H9 (cell line): ENCODE measurements around the gene CR1. TPM values are rescaled to one million over a fixed set of nuclear protein-coding genes. Genes with fewer than 3 reads are reported as not detected.

Source experiments
- DNase-seq: peaks from one replicate; pipeline ENCODE4 v3.0.0-alpha.2; 2017
- H2AFZ ChIP-seq: one replicate; pipeline ENCODE4 v1.6.1; 2013; ENCODE audit warnings: mild to moderate bottlenecking, low read length, control low read depth, moderate library complexity
- H2AK5ac ChIP-seq: 2 replicates; pipeline ENCODE4 v1.6.1; 2013; ENCODE audit warnings: low read length, control low read depth, mixed read lengths; ENCODE audit not compliant: insufficient read length
- H2BK120ac ChIP-seq: one replicate; pipeline ENCODE4 v1.6.1; 2013; ENCODE audit warnings: low read depth, mild to moderate bottlenecking, low read length, control low read depth, inconsistent platforms; ENCODE audit not compliant: poor library complexity, severe bottlenecking
- H2BK12ac ChIP-seq: 2 replicates; pipeline ENCODE4 v1.6.1; 2013; ENCODE audit warnings: low read length, control low read depth, mixed read lengths, low read depth; ENCODE audit not compliant: insufficient read length
- H2BK15ac ChIP-seq: 2 replicates; pipeline ENCODE4 v1.6.1; 2013; ENCODE audit warnings: low read depth, low read length, control low read depth
- H2BK20ac ChIP-seq: one replicate; pipeline ENCODE4 v1.6.1; 2013; ENCODE audit warnings: low read depth, mild to moderate bottlenecking, low read length, control low read depth, inconsistent platforms; ENCODE audit not compliant: poor library complexity, severe bottlenecking
- H2BK5ac ChIP-seq: 2 replicates; pipeline ENCODE4 v1.6.1; 2013; ENCODE audit warnings: low read length, control low read depth, mixed read lengths; ENCODE audit not compliant: insufficient read length
- H3K14ac ChIP-seq: 2 replicates; pipeline ENCODE4 v1.6.1; 2013; ENCODE audit warnings: low read length, control low read depth; ENCODE audit not compliant: insufficient read depth
- H3K18ac ChIP-seq: 2 replicates; pipeline ENCODE4 v1.6.1; 2013; ENCODE audit warnings: low read depth, mild to moderate bottlenecking, mixed read lengths, low read length, control low read depth; ENCODE audit not compliant: insufficient read length
- H3K23ac ChIP-seq: 2 replicates; pipeline ENCODE4 v1.6.1; 2013; ENCODE audit warnings: low read length, control low read depth, mixed read lengths, low read depth; ENCODE audit not compliant: insufficient read length
- H3K23me2 ChIP-seq: 2 replicates; pipeline ENCODE4 v1.6.1; 2013; ENCODE audit warnings: low read depth, mild to moderate bottlenecking, mixed read lengths, low read length, control low read depth; ENCODE audit not compliant: insufficient read length, poor library complexity, severe bottlenecking
- H3K27ac ChIP-seq: 2 replicates; pipeline ENCODE4 v1.5.1; 2013; ENCODE audit warnings: low read length, control low read depth, mixed read lengths, low read depth; ENCODE audit not compliant: insufficient read length
- H3K27me3 ChIP-seq: 2 replicates; pipeline ENCODE4 v1.6.1; 2013; ENCODE audit warnings: low read length, control low read depth, inconsistent platforms; ENCODE audit not compliant: insufficient read depth
- H3K4ac ChIP-seq: 2 replicates; pipeline ENCODE4 v1.6.1; 2013; ENCODE audit warnings: low read depth, mild to moderate bottlenecking, control low read depth, inconsistent platforms, low read length, moderate library complexity
- H3K4me1 ChIP-seq: 2 replicates; pipeline ENCODE4 v1.6.1; 2013; ENCODE audit warnings: low read length, control low read depth, inconsistent platforms; ENCODE audit not compliant: insufficient read depth
- H3K4me2 ChIP-seq: 2 replicates; pipeline ENCODE4 v1.6.1; 2013; ENCODE audit warnings: low read length, control low read depth, mixed read lengths; ENCODE audit not compliant: insufficient read length, insufficient read depth
- H3K56ac ChIP-seq: 2 replicates; pipeline ENCODE4 v1.6.1; 2013; ENCODE audit warnings: low read depth, mild to moderate bottlenecking, mixed read lengths, low read length, control low read depth; ENCODE audit not compliant: insufficient read length
- H3K79me1 ChIP-seq: 2 replicates; pipeline ENCODE4 v1.6.1; 2013; ENCODE audit warnings: low read depth, mild to moderate bottlenecking, moderate library complexity, low read length, control low read depth, inconsistent platforms; ENCODE audit not compliant: insufficient read depth, poor library complexity, severe bottlenecking
- H3K79me2 ChIP-seq: 2 replicates; pipeline ENCODE4 v1.6.1; 2013; ENCODE audit warnings: low read length, control low read depth, inconsistent platforms; ENCODE audit not compliant: insufficient read depth
- H3K9ac ChIP-seq: 2 replicates; pipeline ENCODE4 v1.6.1; 2013; ENCODE audit warnings: low read length, control low read depth, mixed read lengths; ENCODE audit not compliant: insufficient read length; ENCODE audit errors: extremely low read depth
- H3K9me3 ChIP-seq: one replicate; pipeline ENCODE4 v1.6.1; 2013; ENCODE audit warnings: low read depth, low read length, inconsistent platforms; ENCODE audit not compliant: control insufficient read depth
- H3T11ph ChIP-seq: one replicate; pipeline ENCODE4 v1.6.1; 2013; ENCODE audit warnings: mild to moderate bottlenecking, low read length, control low read depth, inconsistent platforms
- H4K20me1 ChIP-seq: one replicate; pipeline ENCODE4 v1.6.1; 2013; ENCODE audit not compliant: control insufficient read depth, insufficient read length, insufficient read depth
- H4K5ac ChIP-seq: 2 replicates; pipeline ENCODE4 v1.6.1; 2013; ENCODE audit warnings: low read depth, mild to moderate bottlenecking, mixed read lengths, low read length, control low read depth; ENCODE audit not compliant: insufficient read length
- H4K8ac ChIP-seq: replicated peaks from 2 replicates; pipeline ENCODE4 v1.6.1; 2013; ENCODE audit warnings: low read length, control low read depth, mixed read lengths, low read depth; ENCODE audit not compliant: insufficient read length
- H4K91ac ChIP-seq: 2 replicates; pipeline ENCODE4 v1.6.1; 2013; ENCODE audit warnings: low read depth, mild to moderate bottlenecking, moderate library complexity, mixed read lengths, low read length, control low read depth; ENCODE audit not compliant: insufficient read length
- H3K27ac Mint-ChIP-seq, 3 experiments: 2 replicates in 2 of 3; 3 replicates in 1 of 3; pipeline ENCODE4 v1.8.0; 2020 to 2021; ENCODE audit warnings: mixed read lengths in 3 of 3, mild to moderate bottlenecking in 1 of 3, moderate library complexity in 1 of 3
- H3K27me3 Mint-ChIP-seq: 2 replicates; pipeline ENCODE4 v1.8.0; 2021; ENCODE audit warnings: low read depth, mild to moderate bottlenecking, moderate library complexity, mixed read lengths
- H3K36me3 Mint-ChIP-seq, 3 experiments: 2 replicates in 2 of 3; 3 replicates in 1 of 3; pipeline ENCODE4 v1.8.0; 2020 to 2021; ENCODE audit warnings: low read depth in 3 of 3, mixed read lengths in 3 of 3; ENCODE audit not compliant: insufficient read depth in 1 of 3
- H3K4me1 Mint-ChIP-seq, 2 experiments: 2 replicates each; pipeline ENCODE4 v1.8.0; 2020; ENCODE audit warnings: mixed read lengths in 2 of 2
- H3K4me3 Mint-ChIP-seq, 2 experiments: 2 replicates in 1 of 2; 3 replicates in 1 of 2; pipeline ENCODE4 v1.8.0; 2020 to 2021; ENCODE audit warnings: mild to moderate bottlenecking in 2 of 2, mixed read lengths in 2 of 2, moderate library complexity in 1 of 2
- H3K9me3 Mint-ChIP-seq, 2 experiments: 2 replicates in 1 of 2; 3 replicates in 1 of 2; pipeline ENCODE4 v1.8.0; 2020; ENCODE audit warnings: mild to moderate bottlenecking in 2 of 2, mixed read lengths in 2 of 2, moderate library complexity in 1 of 2
- WGBS: extraction: QIAGEN DNeasy Blood & Tissue Kit; methylation state at CpG from one replicate; pipeline ENCODE4 v1.1.7; 2013; ENCODE audit warnings: missing lambda C conversion rate, low lambda C conversion rate, mixed read lengths; ENCODE audit not compliant: insufficient read length; ENCODE audit errors: extremely low coverage; 5-methylcytosine and 5-hydroxymethylcytosine counted together
- total RNA-seq: library from RNA; stranded (reverse); gene quantifications from 2 replicates; pipeline ENCODE4 v1.2.1, GENCODE V29; 2021
- TF ChIP-seq, protein P1 (sequence below): fragments of 200-600 bp; sonication (generic); conservative IDR thresholded peaks from 3 replicates; pipeline ENCODE4 v1.8.0; 2021; ENCODE audit warnings: antibody characterized with exemption, mild to moderate bottlenecking

The CR1 gene
- total RNA-seq, 1 experiment from 2014 or later = 0.04 TPM

DNA sequence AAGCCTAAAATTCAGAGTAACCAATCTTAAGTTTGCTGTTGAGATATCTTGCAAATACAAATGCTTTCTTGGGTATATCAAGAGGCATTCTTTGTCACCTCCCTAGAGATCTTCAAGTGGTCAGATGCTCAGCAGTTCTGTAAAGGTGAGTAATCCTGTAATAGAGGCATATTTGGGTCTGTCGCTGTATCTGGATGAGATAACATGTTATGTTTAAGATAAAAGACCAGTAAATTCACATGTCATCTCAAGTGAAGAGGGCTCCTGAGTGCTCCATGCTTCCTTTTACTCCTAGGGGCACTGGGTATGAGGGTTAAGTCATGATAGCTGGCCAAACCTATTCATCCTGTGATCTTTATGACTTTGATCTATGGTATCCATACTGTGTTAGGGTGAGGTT lies 34.3 kb upstream of the CR1 start:
- H3K79me1 ChIP-seq = no peaks in the 10 kb centered on the region
- H2BK12ac ChIP-seq = no peak overlapping the region
- no peaks in the 10 kb centered on the region for H3K79me2 ChIP-seq
- H2BK5ac ChIP-seq = no peak overlapping the region
- no peaks in the 10 kb centered on the region for H3K9me3 ChIP-seq
- H2BK120ac ChIP-seq = no peak overlapping the region
- Mint-ChIP-seq H3K4me3 (no peak overlapping the region), H3K27ac (no peak overlapping the region), H3K4me1 (no peaks in the 10 kb centered on the region), H3K9me3 (no peaks in the 10 kb centered on the region), H3K36me3 (no peaks in the 10 kb centered on the region), H3K27me3 (peaks cover 13% of the 10 kb centered on the region)
- no peak overlapping the region for H3K4ac ChIP-seq
- no peak overlapping the region for H4K5ac ChIP-seq
- no peak overlapping the region for H2BK15ac ChIP-seq
- no peaks in the 10 kb centered on the region for H3K23me2 ChIP-seq
- H3K27me3 ChIP-seq = no peaks in the 10 kb centered on the region
- WGBS = no CpG with 5 or more reads among the region's 1 CpG
- H2BK20ac ChIP-seq = no peak overlapping the region
- no peaks in the 10 kb centered on the region for H3K4me1 ChIP-seq
- no peak for DNase-seq
- TF ChIP-seq, protein P1, sequence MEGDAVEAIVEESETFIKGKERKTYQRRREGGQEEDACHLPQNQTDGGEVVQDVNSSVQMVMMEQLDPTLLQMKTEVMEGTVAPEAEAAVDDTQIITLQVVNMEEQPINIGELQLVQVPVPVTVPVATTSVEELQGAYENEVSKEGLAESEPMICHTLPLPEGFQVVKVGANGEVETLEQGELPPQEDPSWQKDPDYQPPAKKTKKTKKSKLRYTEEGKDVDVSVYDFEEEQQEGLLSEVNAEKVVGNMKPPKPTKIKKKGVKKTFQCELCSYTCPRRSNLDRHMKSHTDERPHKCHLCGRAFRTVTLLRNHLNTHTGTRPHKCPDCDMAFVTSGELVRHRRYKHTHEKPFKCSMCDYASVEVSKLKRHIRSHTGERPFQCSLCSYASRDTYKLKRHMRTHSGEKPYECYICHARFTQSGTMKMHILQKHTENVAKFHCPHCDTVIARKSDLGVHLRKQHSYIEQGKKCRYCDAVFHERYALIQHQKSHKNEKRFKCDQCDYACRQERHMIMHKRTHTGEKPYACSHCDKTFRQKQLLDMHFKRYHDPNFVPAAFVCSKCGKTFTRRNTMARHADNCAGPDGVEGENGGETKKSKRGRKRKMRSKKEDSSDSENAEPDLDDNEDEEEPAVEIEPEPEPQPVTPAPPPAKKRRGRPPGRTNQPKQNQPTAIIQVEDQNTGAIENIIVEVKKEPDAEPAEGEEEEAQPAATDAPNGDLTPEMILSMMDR = no peak
- H3K18ac ChIP-seq = no peak overlapping the region
- no peak overlapping the region for H3T11ph ChIP-seq
- H4K8ac ChIP-seq = no peak overlapping the region
- H2AK5ac ChIP-seq = no peak overlapping the region
- no peak overlapping the region for H3K27ac ChIP-seq
- no peak overlapping the region for H3K23ac ChIP-seq
- H3K9ac ChIP-seq = no peak overlapping the region
- no peak overlapping the region for H3K14ac ChIP-seq
- no peak overlapping the region for H3K56ac ChIP-seq
- H2AFZ ChIP-seq = no peak overlapping the region
- H3K4me2 ChIP-seq = no peak overlapping the region
- no peaks in the 10 kb centered on the region for H4K20me1 ChIP-seq
- H4K91ac ChIP-seq = no peak overlapping the region
